Measurements from ENCODE around the gene NCKAP5.
"Not testable (repeated sequence)": the region's sequence is repeated elsewhere in the genome, so short reads cannot be mapped to it uniquely, and the experiment has no call there.

Gene NCKAP5

GRCh38 chr2:133490411-133490980 lies 77.8 kb downstream of the NCKAP5 start:
- Mint-ChIP-seq H3K4me3 (no peak overlapping the region), H3K27ac (no peak overlapping the region), H3K27me3 (ENCODE audit: low read depth) (no peaks in the 10 kb centered on the region), H3K9me3 (no peaks in the 10 kb centered on the region), H3K36me3 (ENCODE audit: low read depth) (no peaks in the 10 kb centered on the region), H3K4me1 (ENCODE audit: low read depth) (no peaks in the 10 kb centered on the region)
- DNase-seq (ENCODE audit: low spot score) = no peak

DNA sequence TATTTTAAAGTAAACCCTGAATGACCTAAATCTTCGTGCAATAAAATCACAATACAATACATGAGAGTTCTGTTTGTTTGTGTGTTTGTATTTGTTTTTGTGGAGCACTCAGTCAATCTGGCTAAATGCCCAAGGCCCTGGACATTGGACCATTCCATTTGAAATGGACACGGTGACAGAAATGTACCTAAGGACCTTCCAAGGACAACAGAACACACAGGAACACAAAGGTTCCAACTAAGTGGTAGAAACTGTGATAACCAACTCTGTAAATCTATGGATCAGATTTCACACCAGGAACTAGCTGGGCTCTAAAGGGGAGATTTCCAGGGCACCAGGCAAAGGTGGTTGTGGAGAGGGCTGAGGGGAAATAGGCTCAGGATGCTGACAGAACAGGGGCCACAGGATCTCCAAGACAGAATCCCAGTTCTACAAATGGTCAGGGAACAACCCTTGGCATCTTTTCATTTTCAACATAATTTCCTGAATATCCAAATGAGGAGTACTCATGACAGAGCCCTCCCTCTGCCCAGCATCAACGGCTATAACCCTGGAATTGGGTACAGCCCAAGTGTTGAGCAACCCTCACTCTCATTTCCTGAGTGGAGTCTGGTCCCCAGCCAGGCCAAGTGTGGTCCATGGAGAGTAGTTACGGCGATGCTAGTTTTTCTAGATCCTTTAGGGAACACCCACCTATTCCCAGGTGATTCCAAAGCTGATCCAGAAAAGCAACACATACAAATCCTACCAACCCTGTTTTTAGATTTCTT lies 78.4 kb downstream of the NCKAP5 start:
- Mint-ChIP-seq H3K27ac (no peak overlapping the region), H3K27me3 (ENCODE audit: low read depth) (no peaks in the 10 kb centered on the region), H3K36me3 (ENCODE audit: low read depth) (no peaks in the 10 kb centered on the region), H3K4me3 (no peak overlapping the region), H3K4me1 (ENCODE audit: low read depth) (no peaks in the 10 kb centered on the region), H3K9me3 (no peaks in the 10 kb centered on the region)
- DNase-seq (ENCODE audit: low spot score) = no peak

GRCh38 chr2:133489146-133489545 lies 79.1 kb downstream of the NCKAP5 start:
- Mint-ChIP-seq H3K27ac (no peak overlapping the region), H3K4me3 (no peak overlapping the region), H3K36me3 (ENCODE audit: low read depth) (no peaks in the 10 kb centered on the region), H3K9me3 (no peaks in the 10 kb centered on the region), H3K27me3 (ENCODE audit: low read depth) (no peaks in the 10 kb centered on the region), H3K4me1 (ENCODE audit: low read depth) (no peaks in the 10 kb centered on the region)
- DNase-seq (ENCODE audit: low spot score) = no peak

DNA sequence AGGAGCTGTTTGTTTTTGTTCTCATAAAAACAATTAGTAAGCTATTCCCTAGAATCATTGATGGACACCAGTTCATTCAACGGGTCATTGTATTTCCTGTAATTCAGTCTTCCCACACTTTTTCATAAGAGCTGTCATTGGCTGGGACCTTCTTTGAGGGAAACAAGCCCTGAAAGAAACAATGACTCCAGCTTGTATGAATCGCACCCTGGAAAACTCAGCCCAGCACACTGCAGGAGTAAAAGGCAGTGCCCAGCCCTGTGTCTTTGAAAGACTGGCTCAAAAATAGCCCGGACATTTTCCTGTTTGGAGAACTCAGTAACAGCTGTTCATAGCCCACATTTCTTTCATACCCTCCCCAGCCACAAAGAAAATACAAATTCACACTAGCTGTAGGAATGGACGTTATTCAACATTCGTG lies 81.5 kb downstream of the NCKAP5 start:
- H3K4me3 Mint-ChIP-seq = no peak overlapping the region
- no peaks in the 10 kb centered on the region for H3K9me3 Mint-ChIP-seq
- H3K27ac Mint-ChIP-seq = no peak overlapping the region
- H3K36me3 Mint-ChIP-seq (ENCODE audit: low read depth) = no peaks in the 10 kb centered on the region
- no peaks in the 10 kb centered on the region for H3K27me3 Mint-ChIP-seq (ENCODE audit: low read depth)
- no peaks in the 10 kb centered on the region for H3K4me1 Mint-ChIP-seq (ENCODE audit: low read depth)
- DNase-seq (ENCODE audit: low spot score) = no peak

- Mint-ChIP-seq H3K27me3 (ENCODE audit: low read depth) (no peaks in the 10 kb centered on the region), H3K9me3 (no peaks in the 10 kb centered on the region), H3K4me3 (no peak overlapping the region), H3K4me1 (ENCODE audit: low read depth) (no peaks in the 10 kb centered on the region), H3K27ac (no peak overlapping the region), H3K36me3 (ENCODE audit: low read depth) (no peaks in the 10 kb centered on the region)
- DNase-seq (ENCODE audit: low spot score) = no peak
These were observed 82.4 kb downstream of the NCKAP5 start for GRCh38 chr2:133485868-133486267.

- Mint-ChIP-seq H3K4me1 (ENCODE audit: low read depth) (no peaks in the 10 kb centered on the region), H3K36me3 (ENCODE audit: low read depth) (no peaks in the 10 kb centered on the region), H3K9me3 (no peaks in the 10 kb centered on the region), H3K4me3 (no peak overlapping the region), H3K27ac (no peak overlapping the region), H3K27me3 (ENCODE audit: low read depth) (no peaks in the 10 kb centered on the region)
- no peak for DNase-seq (ENCODE audit: low spot score)
These were observed 83.5 kb downstream of the NCKAP5 start for GRCh38 chr2:133484784-133485183.

GRCh38 chr2:133484106-133484505 lies 84.2 kb downstream of the NCKAP5 start:
- DNase-seq (ENCODE audit: low spot score) = no peak
- H3K27ac Mint-ChIP-seq = no peak overlapping the region
- no peaks in the 10 kb centered on the region for H3K4me1 Mint-ChIP-seq (ENCODE audit: low read depth)
- H3K27me3 Mint-ChIP-seq (ENCODE audit: low read depth) = no peaks in the 10 kb centered on the region
- H3K4me3 Mint-ChIP-seq = no peak overlapping the region
- H3K9me3 Mint-ChIP-seq = no peaks in the 10 kb centered on the region
- no peaks in the 10 kb centered on the region for H3K36me3 Mint-ChIP-seq (ENCODE audit: low read depth)

DNA sequence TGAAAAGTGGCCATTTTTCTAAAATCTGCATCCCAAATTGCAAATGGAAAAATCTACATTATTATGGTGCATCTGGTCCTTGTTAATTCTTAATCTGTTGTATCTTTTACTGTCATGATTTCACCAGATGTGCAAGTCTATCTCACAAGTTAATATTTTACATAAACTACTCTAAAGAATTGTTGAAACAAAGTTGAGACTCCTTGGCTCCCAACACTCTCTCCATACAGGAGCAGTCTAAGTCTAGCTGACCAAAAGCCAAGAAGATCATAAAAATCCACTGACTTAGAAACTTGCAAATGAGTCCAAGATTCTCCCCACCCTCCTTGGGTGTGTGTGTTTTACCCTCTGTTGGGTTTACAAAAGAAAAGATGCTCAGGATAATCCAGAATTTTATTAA lies 85.1 kb downstream of the NCKAP5 start:
- Mint-ChIP-seq H3K9me3 (no peaks in the 10 kb centered on the region), H3K27me3 (ENCODE audit: low read depth) (no peaks in the 10 kb centered on the region), H3K4me3 (no peak overlapping the region), H3K27ac (no peak overlapping the region), H3K36me3 (ENCODE audit: low read depth) (no peaks in the 10 kb centered on the region), H3K4me1 (ENCODE audit: low read depth) (no peaks in the 10 kb centered on the region)
- DNase-seq (ENCODE audit: low spot score) = no peak

- Mint-ChIP-seq H3K9me3 (no peaks in the 10 kb centered on the region), H3K4me1 (ENCODE audit: low read depth) (no peaks in the 10 kb centered on the region), H3K36me3 (ENCODE audit: low read depth) (no peaks in the 10 kb centered on the region), H3K27me3 (ENCODE audit: low read depth) (no peaks in the 10 kb centered on the region), H3K27ac (no peak overlapping the region), H3K4me3 (no peak overlapping the region)
- no peak for DNase-seq (ENCODE audit: low spot score)
These were observed 87.4 kb downstream of the NCKAP5 start for GRCh38 chr2:133480707-133481429.

DNA sequence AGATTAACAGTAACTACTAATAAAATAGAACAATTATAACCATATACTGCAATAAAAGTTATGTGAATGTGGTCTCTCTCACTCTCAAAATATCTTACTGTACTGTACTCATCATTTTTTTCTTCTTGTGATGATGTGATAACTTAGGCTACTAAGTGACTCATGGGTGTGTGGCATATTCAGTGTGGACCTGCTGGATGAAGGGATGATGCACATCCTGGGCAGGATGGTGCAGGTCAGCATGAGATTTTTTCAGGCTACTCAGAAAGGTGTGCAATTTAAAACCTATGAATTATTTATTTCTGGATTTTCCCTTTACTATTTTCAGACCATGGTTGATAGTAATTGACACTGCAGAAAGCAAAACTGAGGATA lies 90.7 kb downstream of the NCKAP5 start:
- Mint-ChIP-seq H3K27me3 (ENCODE audit: low read depth) (no peaks in the 10 kb centered on the region), H3K27ac (no peak overlapping the region), H3K36me3 (ENCODE audit: low read depth) (no peaks in the 10 kb centered on the region), H3K9me3 (no peaks in the 10 kb centered on the region), H3K4me3 (no peak overlapping the region), H3K4me1 (ENCODE audit: low read depth) (no peaks in the 10 kb centered on the region)
- DNase-seq (ENCODE audit: low spot score) = no peak

GRCh38 chr2:133476931-133477615 lies 91.2 kb downstream of the NCKAP5 start:
- DNase-seq (ENCODE audit: low spot score) = no peak
- Mint-ChIP-seq H3K4me3 (no peak overlapping the region), H3K4me1 (ENCODE audit: low read depth) (no peaks in the 10 kb centered on the region), H3K27me3 (ENCODE audit: low read depth) (no peaks in the 10 kb centered on the region), H3K36me3 (ENCODE audit: low read depth) (no peaks in the 10 kb centered on the region), H3K9me3 (no peaks in the 10 kb centered on the region), H3K27ac (no peak overlapping the region)

DNA sequence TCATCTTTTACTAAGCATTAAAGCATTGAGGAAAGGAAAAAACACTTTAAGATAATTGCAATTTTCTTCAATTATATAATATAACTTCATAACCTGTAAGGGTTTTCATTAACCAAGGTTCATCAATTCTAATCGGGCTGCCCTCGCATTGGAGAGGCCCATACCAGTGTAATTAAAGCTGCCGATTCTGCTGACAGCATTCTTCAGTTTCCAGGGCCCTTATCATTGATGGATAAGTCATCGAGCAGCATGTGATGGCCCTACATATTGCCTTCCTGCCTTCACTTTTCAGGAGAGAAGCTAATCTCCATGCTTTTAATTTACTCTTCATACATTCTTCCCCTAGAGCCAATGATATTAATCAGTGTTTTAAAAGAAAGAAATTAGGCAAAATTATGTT lies 92.0 kb downstream of the NCKAP5 start:
- H3K36me3 Mint-ChIP-seq (ENCODE audit: low read depth) = no peaks in the 10 kb centered on the region
- H3K27ac Mint-ChIP-seq = no peak overlapping the region
- H3K4me1 Mint-ChIP-seq (ENCODE audit: low read depth) = no peaks in the 10 kb centered on the region
- no peak overlapping the region for H3K4me3 Mint-ChIP-seq
- H3K27me3 Mint-ChIP-seq (ENCODE audit: low read depth) = no peaks in the 10 kb centered on the region
- H3K9me3 Mint-ChIP-seq = no peaks in the 10 kb centered on the region
- DNase-seq (ENCODE audit: low spot score) = no peak

GRCh38 chr2:133475610-133476009 lies 92.7 kb downstream of the NCKAP5 start:
- Mint-ChIP-seq H3K4me3 (no peak overlapping the region), H3K36me3 (ENCODE audit: low read depth) (no peaks in the 10 kb centered on the region), H3K9me3 (no peaks in the 10 kb centered on the region), H3K27me3 (ENCODE audit: low read depth) (no peaks in the 10 kb centered on the region), H3K27ac (no peak overlapping the region), H3K4me1 (ENCODE audit: low read depth) (no peaks in the 10 kb centered on the region)
- DNase-seq (ENCODE audit: low spot score) = no peak

- H3K9me3 Mint-ChIP-seq, H3K27ac Mint-ChIP-seq: not testable (repeated sequence)
These were observed 97.8 kb downstream of the NCKAP5 start for GRCh38 chr2:133470446-133470845.

More at GRCh38 chr2:133470446-133470845, 97.8 kb downstream of the NCKAP5 start:
- H3K4me3 Mint-ChIP-seq; H3K27me3 Mint-ChIP-seq (ENCODE audit: low read depth); H3K4me1 Mint-ChIP-seq (ENCODE audit: low read depth); H3K36me3 Mint-ChIP-seq (ENCODE audit: low read depth); DNase-seq (ENCODE audit: low spot score): not testable (repeated sequence)
